HG03354 (cell line): ENCODE data around the gene AFM.

Source experiments
- ATAC-seq: cut with Tn5 transposase; IDR thresholded peaks from one replicate; pipeline ENCODE4 v1.9.1; 2021; ENCODE audit warnings: mild to moderate bottlenecking; ENCODE audit not compliant: unreplicated experiment, poor library complexity, severe bottlenecking

The AFM gene

GRCh38 chr4:73448448-73449203 is 32.9 kb upstream of the AFM start:
- no peak for ATAC-seq

- no peak for ATAC-seq
Observed at GRCh38 chr4:73450398-73451004, 31.0 kb upstream of the AFM start.

- no peak for ATAC-seq
Observed at GRCh38 chr4:73451404-73451803, 30.1 kb upstream of the AFM start.

- no peak for ATAC-seq
Observed at GRCh38 chr4:73451981-73452747, 29.4 kb upstream of the AFM start.

GRCh38 chr4:73452953-73453700 is 28.4 kb upstream of the AFM start:
- no peak for ATAC-seq

- no peak for ATAC-seq
Observed at GRCh38 chr4:73453701-73454005, 27.9 kb upstream of the AFM start.

- ATAC-seq, result no peak
Observed at GRCh38 chr4:73454920-73455319, 26.6 kb upstream of the AFM start.

GRCh38 chr4:73456177-73457022 is 25.1 kb upstream of the AFM start:
- no peak for ATAC-seq

- no peak for ATAC-seq
Observed at GRCh38 chr4:73458184-73459047, 23.1 kb upstream of the AFM start.

GRCh38 chr4:73459048-73459421 is 22.5 kb upstream of the AFM start:
- no peak for ATAC-seq

- no peak for ATAC-seq
Observed at GRCh38 chr4:73460913-73461522, 20.5 kb upstream of the AFM start.

GRCh38 chr4:73468170-73468569 is 13.4 kb upstream of the AFM start:
- no peak for ATAC-seq

GRCh38 chr4:73470728-73471127 is 10.8 kb upstream of the AFM start:
- ATAC-seq, result no peak

GRCh38 chr4:73477176-73477575 is 4.4 kb upstream of the AFM start:
- ATAC-seq, result no peak

GRCh38 chr4:73479323-73479722 is 2.2 kb upstream of the AFM start:
- ATAC-seq, result no peak

- ATAC-seq, result no peak
Observed at GRCh38 chr4:73485085-73485484, 3.5 kb downstream of the AFM start.

- ATAC-seq, result no peak
Observed at GRCh38 chr4:73485596-73485995, 4.1 kb downstream of the AFM start.

GRCh38 chr4:73486497-73486896 is 5.0 kb downstream of the AFM start:
- ATAC-seq, result no peak
